Mesendoderm (in vitro differentiated cells): ENCODE data around the gene ZDHHC19.
"Not testable (repeated sequence)": the region's sequence is repeated elsewhere in the genome, so short reads cannot be mapped to it uniquely, and the experiment has no call there.

Experiments used
- DNase-seq: peaks from one replicate; pipeline ENCODE4 v3.0.0; 2013
- H2AK5ac ChIP-seq: 2 replicates; pipeline ENCODE4 v1.6.1; 2013; ENCODE audit warnings: low read length, inconsistent platforms
- H2BK120ac ChIP-seq: 2 replicates; pipeline ENCODE4 v1.6.1; 2013; ENCODE audit warnings: low read depth, mild to moderate bottlenecking, low read length, moderate library complexity, mixed read lengths
- H2BK15ac ChIP-seq: replicated peaks from 2 replicates; pipeline ENCODE4 v1.6.1; 2013; ENCODE audit warnings: low read depth, mild to moderate bottlenecking, moderate library complexity
- H2BK5ac ChIP-seq: 2 replicates; pipeline ENCODE4 v1.6.1; 2013; ENCODE audit warnings: low read length, inconsistent platforms
- H3K18ac ChIP-seq: 2 replicates; pipeline ENCODE4 v1.6.1; 2013; ENCODE audit warnings: mild to moderate bottlenecking, low read length, mixed read lengths
- H3K23ac ChIP-seq: one replicate; pipeline ENCODE4 v1.6.1; 2013; ENCODE audit warnings: low read length
- H3K27ac ChIP-seq: 2 replicates; pipeline ENCODE4 v1.5.1; 2013; ENCODE audit warnings: low read depth, mild to moderate bottlenecking, inconsistent platforms, low read length, moderate library complexity
- H3K27me3 ChIP-seq: 2 replicates; pipeline ENCODE4 v1.6.1; 2013; ENCODE audit warnings: low read length, control low read depth, mild to moderate bottlenecking, inconsistent platforms; ENCODE audit not compliant: insufficient read depth, poor library complexity
- H3K36me3 ChIP-seq: 2 replicates; pipeline ENCODE4 v1.6.1; 2013; ENCODE audit warnings: low read length, inconsistent platforms; ENCODE audit not compliant: control insufficient read depth, insufficient read depth
- H3K4ac ChIP-seq: one replicate; pipeline ENCODE4 v1.6.1; 2013; ENCODE audit warnings: low read depth, mild to moderate bottlenecking, low read length, moderate library complexity
- H3K4me1 ChIP-seq: 2 replicates; pipeline ENCODE4 v1.6.1; 2013; ENCODE audit warnings: low read depth, low read length, inconsistent platforms; ENCODE audit not compliant: control insufficient read depth
- H3K4me2 ChIP-seq: 2 replicates; pipeline ENCODE4 v1.6.1; 2013; ENCODE audit warnings: low read length
- H3K4me3 ChIP-seq: 2 replicates; pipeline ENCODE4 v1.5.1; 2013; ENCODE audit warnings: mild to moderate bottlenecking, low read length
- H3K56ac ChIP-seq: one replicate; pipeline ENCODE4 v1.6.1; 2013; ENCODE audit warnings: low read length
- H3K79me1 ChIP-seq: 2 replicates; pipeline ENCODE4 v1.6.1; 2013; ENCODE audit warnings: low read length, inconsistent platforms
- H3K79me2 ChIP-seq: 2 replicates; pipeline ENCODE4 v1.6.1; 2013; ENCODE audit warnings: mild to moderate bottlenecking, low read length; ENCODE audit not compliant: control insufficient read depth, insufficient read depth
- H3K9ac ChIP-seq: 2 replicates; pipeline ENCODE4 v1.6.1; 2013; ENCODE audit warnings: low read length, inconsistent platforms
- H4K5ac ChIP-seq: one replicate; pipeline ENCODE4 v1.6.1; 2013; ENCODE audit warnings: low read length
- H4K8ac ChIP-seq: one replicate; pipeline ENCODE4 v1.6.1; 2013; ENCODE audit warnings: low read depth, mild to moderate bottlenecking, control low read depth, low read length, moderate library complexity
- WGBS: extraction: QIAGEN DNeasy Blood & Tissue Kit; methylation state at CpG from one replicate; pipeline ENCODE4 v1.1.7; 2013; ENCODE audit warnings: low lambda C conversion rate, missing lambda C conversion rate; ENCODE audit not compliant: insufficient coverage; ENCODE audit errors: extremely low coverage; 5-methylcytosine and 5-hydroxymethylcytosine counted together

The ZDHHC19 gene

DNA sequence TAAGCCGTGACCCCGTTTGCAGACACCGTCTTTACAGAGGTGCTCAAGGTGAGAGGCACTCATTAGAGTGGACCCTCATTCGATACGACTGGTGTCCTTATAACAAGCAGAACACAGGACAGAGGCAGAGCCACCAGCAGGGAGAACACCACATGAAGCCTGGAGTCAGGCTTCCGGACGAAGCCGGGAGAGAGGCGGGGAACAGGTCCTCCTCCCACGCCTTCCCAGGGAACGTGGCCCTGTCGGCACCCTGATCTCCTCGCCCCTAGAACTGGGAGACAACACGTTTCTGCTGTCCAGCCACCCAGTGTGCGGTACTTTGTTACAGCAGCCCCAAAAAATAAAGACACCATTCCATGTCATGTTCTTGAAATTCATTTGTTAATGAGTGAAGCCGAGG is 33.6 kb downstream of the ZDHHC19 start:
- Histone ChIP-seq H2BK15ac (no peak overlapping the region), H3K4me2 (no peak overlapping the region), H2BK5ac (no peak overlapping the region), H3K36me3 (no peaks in the 10 kb centered on the region), H3K79me2 (no peaks in the 10 kb centered on the region), H3K4ac (no peak overlapping the region), H3K9ac (no peak overlapping the region), H3K79me1 (no peaks in the 10 kb centered on the region), H3K27me3 (no peaks in the 10 kb centered on the region), H3K4me1 (no peaks in the 10 kb centered on the region), H3K56ac (no peak overlapping the region), H4K5ac (no peak overlapping the region), H4K8ac (no peak overlapping the region), H2AK5ac (no peak overlapping the region), H3K18ac (no peak overlapping the region), H3K27ac (no peak overlapping the region), H2BK120ac (no peak overlapping the region), H3K23ac (no peak overlapping the region), H3K4me3 (no peak overlapping the region)
- no CpG with 5 or more reads among the region's 16 CpGs for WGBS
- DNase-seq = no peak

DNA sequence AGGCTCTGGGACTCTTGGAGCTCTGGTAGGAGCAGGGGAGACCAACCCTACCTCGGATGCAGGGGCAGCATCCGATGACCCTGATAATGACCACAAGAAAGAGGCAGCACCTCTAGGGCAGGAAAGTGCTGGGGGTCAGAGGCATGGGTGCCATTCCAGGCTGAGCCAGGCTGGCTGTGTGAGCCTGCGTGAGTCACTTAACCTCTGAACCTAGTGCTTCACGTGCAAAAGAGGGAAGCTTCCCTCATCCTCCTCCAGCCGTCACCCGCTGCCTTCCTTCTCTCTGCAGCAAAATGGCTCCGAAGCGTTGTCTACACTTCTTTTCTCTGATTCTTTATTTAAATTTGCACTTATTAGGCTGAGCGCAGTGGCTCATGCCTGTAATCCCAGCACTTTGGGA is 35.5 kb downstream of the ZDHHC19 start:
- no CpG with 5 or more reads among the region's 9 CpGs for WGBS
- DNase-seq = no peak
- H3K36me3 ChIP-seq = no peaks in the 10 kb centered on the region
- no peak overlapping the region for H2AK5ac ChIP-seq
- no peak overlapping the region for H3K4me3 ChIP-seq
- no peak overlapping the region for H2BK15ac ChIP-seq
- no peak overlapping the region for H3K4me2 ChIP-seq
- no peak overlapping the region for H4K5ac ChIP-seq
- H2BK5ac ChIP-seq = no peak overlapping the region
- no peak overlapping the region for H3K18ac ChIP-seq
- no peak overlapping the region for H3K4ac ChIP-seq
- H3K79me1 ChIP-seq = no peaks in the 10 kb centered on the region
- no peak overlapping the region for H3K56ac ChIP-seq
- H3K27ac ChIP-seq = no peak overlapping the region
- no peak overlapping the region for H3K9ac ChIP-seq
- H3K79me2 ChIP-seq = no peaks in the 10 kb centered on the region
- no peak overlapping the region for H2BK120ac ChIP-seq
- no peak overlapping the region for H4K8ac ChIP-seq
- no peaks in the 10 kb centered on the region for H3K4me1 ChIP-seq
- H3K23ac ChIP-seq = no peak overlapping the region
- no peaks in the 10 kb centered on the region for H3K27me3 ChIP-seq

DNA sequence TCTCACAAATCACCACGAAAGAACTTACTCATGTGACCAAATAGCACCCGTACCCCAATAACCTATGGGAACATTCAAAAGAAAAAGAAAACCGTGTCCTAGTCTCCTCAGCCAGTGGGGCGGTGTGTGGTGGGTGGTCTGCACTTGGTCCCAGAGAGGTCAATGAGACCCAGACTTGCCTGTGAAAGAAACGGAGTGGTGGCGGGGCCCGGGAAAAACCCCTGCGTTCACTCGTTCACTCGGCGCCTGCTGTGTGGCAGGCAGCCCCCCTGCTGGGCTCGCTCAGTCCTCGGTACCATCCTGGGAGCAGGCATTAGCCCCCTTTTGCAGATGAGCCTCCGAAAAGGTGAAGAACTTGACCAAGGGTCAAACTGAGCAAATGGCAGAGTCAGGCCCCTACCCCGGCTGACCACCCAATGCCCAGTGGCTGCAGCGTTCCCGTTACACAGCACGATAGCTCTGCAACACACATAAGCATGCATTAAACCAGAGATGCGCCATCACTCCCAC is 36.0 kb downstream of the ZDHHC19 start:
- Histone ChIP-seq H4K8ac (no peak overlapping the region), H2AK5ac (no peak overlapping the region), H3K36me3 (no peaks in the 10 kb centered on the region), H3K79me1 (no peaks in the 10 kb centered on the region), H3K4me1 (no peaks in the 10 kb centered on the region), H3K9ac (no peak overlapping the region), H3K4me3 (no peak overlapping the region), H4K5ac (no peak overlapping the region), H2BK15ac (no peak overlapping the region), H3K27me3 (no peaks in the 10 kb centered on the region), H3K4me2 (no peak overlapping the region), H3K18ac (no peak overlapping the region), H2BK5ac (no peak overlapping the region), H3K79me2 (no peaks in the 10 kb centered on the region), H3K56ac (no peak overlapping the region), H3K27ac (no peak overlapping the region), H3K23ac (no peak overlapping the region), H3K4ac (no peak overlapping the region), H2BK120ac (no peak overlapping the region)
- WGBS = no CpG with 5 or more reads among the region's 19 CpGs
- no peak for DNase-seq

DNA sequence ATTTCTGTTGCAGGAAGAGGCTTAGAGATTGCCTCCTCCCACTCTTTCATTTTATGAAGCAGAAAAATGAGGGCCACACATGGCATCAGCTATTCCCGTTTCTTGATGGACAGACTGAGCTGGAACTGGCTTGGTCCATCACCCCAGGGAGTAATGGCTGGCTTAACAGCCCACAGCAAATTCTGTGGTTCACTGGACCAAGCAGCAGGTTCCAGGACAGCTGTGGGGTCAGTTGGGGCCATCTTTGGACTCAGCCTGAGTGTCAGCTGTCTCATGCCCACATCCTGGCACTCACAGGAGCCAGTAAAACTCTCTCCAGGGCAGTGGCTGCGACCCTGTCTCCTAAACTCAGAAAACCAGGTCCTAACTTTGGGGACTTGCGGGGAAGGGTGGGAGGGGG is 36.5 kb downstream of the ZDHHC19 start:
- Histone ChIP-seq H3K4me1 (no peaks in the 10 kb centered on the region), H3K79me2 (no peaks in the 10 kb centered on the region), H3K18ac (no peak overlapping the region), H2BK5ac (no peak overlapping the region), H3K36me3 (no peaks in the 10 kb centered on the region), H3K4me3 (no peak overlapping the region), H3K9ac (no peak overlapping the region), H3K27me3 (no peaks in the 10 kb centered on the region), H3K4ac (no peak overlapping the region), H2BK15ac (no peak overlapping the region), H2AK5ac (no peak overlapping the region), H3K79me1 (no peaks in the 10 kb centered on the region), H4K5ac (no peak overlapping the region), H3K56ac (no peak overlapping the region), H4K8ac (no peak overlapping the region), H3K27ac (no peak overlapping the region), H3K23ac (no peak overlapping the region), H2BK120ac (no peak overlapping the region), H3K4me2 (no peak overlapping the region)
- no CpG with 5 or more reads among the region's 3 CpGs for WGBS
- no peak for DNase-seq

DNA sequence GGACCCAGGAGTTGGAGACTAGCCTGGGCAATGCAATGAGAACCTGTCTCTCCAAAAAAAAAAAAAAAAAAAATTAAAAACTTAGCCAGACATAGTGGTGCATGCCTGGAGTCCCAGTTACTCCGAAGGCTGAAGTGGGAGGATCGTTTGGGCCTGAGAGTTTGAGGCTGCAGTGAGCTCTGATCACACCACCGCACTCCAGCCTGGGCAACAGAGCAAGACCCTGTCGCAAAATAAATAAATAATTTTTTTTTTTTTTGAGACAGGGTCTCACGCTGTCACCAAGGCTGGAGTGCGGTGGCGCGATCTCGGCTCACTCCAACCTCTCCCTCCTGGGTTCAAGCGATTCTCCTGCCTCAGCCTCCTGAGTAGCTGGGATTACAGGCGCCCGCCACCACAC is 40.9 kb downstream of the ZDHHC19 start:
- H3K4me3 ChIP-seq, H3K27me3 ChIP-seq, H3K9ac ChIP-seq, H2BK120ac ChIP-seq, H3K36me3 ChIP-seq, H4K5ac ChIP-seq, H2BK15ac ChIP-seq, H4K8ac ChIP-seq, H3K4me1 ChIP-seq, H3K4ac ChIP-seq, H2BK5ac ChIP-seq, H3K23ac ChIP-seq, H3K18ac ChIP-seq, DNase-seq, H3K56ac ChIP-seq, H3K79me2 ChIP-seq, H3K4me2 ChIP-seq, H3K27ac ChIP-seq, H3K79me1 ChIP-seq, H2AK5ac ChIP-seq: not testable (repeated sequence)
- WGBS = no CpG with 5 or more reads among the region's 12 CpGs

DNA sequence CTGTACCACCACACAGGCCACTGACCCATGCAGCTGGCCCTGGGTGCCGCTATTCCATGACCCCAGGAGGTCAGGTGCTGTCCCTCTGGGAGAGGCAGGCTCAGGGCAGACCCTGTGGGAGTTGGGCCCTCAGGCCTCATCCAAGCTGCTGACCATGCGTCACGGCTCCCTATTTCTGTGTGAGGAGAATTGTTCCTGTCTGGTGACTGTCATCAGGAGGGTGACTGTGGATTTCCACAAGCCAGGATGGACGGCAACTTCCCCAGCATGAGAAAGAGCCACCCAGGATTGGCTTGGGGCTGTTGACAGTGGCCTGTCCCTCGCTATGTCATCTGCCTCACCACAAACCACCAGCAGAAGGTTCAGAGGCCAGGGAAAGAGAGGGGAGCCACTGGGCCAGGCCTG is 41.4 kb downstream of the ZDHHC19 start:
- no peaks in the 10 kb centered on the region for H3K4me1 ChIP-seq

More for the DNA sequence above, 41.4 kb downstream of the ZDHHC19 start:
- H3K56ac ChIP-seq = no peak overlapping the region
- no peak overlapping the region for H3K4me3 ChIP-seq
- H3K79me1 ChIP-seq = no peaks in the 10 kb centered on the region
- WGBS = no CpG with 5 or more reads among the region's 5 CpGs
- no peak overlapping the region for H2AK5ac ChIP-seq
- no peak overlapping the region for H2BK5ac ChIP-seq
- no peak overlapping the region for H2BK120ac ChIP-seq
- DNase-seq = no peak
- no peak overlapping the region for H3K27ac ChIP-seq
- no peak overlapping the region for H3K4me2 ChIP-seq
- H3K4ac ChIP-seq = no peak overlapping the region
- H3K79me2 ChIP-seq = no peaks in the 10 kb centered on the region
- no peaks in the 10 kb centered on the region for H3K36me3 ChIP-seq
- no peak overlapping the region for H3K18ac ChIP-seq
- no peaks in the 10 kb centered on the region for H3K27me3 ChIP-seq
- H3K9ac ChIP-seq = no peak overlapping the region
- no peak overlapping the region for H2BK15ac ChIP-seq
- H4K5ac ChIP-seq = no peak overlapping the region
- no peak overlapping the region for H3K23ac ChIP-seq
- no peak overlapping the region for H4K8ac ChIP-seq
